HG03280 (cell line): ENCODE results near the gene RPS26.
"Not testable (repeated sequence)": the region's sequence is repeated elsewhere in the genome, so short reads cannot be mapped to it uniquely, and the experiment has no call there.

Source experiments
- ATAC-seq: cut with Tn5 transposase; IDR thresholded peaks from one replicate; pipeline ENCODE4 v1.9.1; 2021; ENCODE audit warnings: mild to moderate bottlenecking, moderate library complexity; ENCODE audit not compliant: unreplicated experiment

RPS26 gene

DNA sequence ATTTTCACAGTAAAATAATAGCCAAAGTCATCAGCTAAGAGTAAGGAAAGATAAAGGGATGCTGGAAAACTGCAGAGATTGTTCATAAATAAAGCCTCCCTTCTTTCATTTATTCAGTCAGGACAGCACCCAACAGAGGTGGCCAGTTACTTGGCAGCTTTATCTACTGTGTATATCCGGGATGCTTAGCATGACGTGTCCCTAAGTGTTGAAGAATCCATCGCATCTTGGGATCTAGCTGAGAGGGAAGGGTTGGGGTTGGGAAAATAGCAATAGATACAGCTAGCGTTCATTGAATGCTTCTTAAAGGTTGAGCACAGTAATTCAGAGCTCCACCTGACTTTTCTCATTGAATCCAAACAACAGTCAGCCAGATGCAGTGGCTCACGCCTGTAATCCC, 32.7 kb downstream of the RPS26 start:
- no peak for ATAC-seq

- ATAC-seq, result not testable (repeated sequence)
Measured at GRCh38 chr12:56077966-56078365, 36.2 kb downstream of the RPS26 start.

DNA sequence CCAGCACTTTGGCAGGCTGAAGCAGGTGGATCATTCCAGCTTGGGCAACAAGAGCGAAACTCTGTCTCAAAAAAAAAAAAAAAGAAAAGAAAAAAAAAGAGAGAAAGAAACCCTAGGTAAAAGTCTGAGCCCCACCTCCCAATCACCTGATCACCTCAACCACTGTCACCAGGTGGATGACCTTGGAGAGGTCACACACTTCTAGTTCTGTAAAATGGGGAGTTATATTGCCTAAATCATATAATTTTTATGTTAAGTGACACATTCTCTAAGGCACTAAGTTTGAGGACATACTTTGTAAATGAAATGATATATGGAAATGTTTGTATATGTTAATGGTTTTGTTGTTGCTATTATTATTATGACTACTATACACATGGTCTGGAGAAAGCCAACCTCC, 36.7 kb downstream of the RPS26 start:
- no peak for ATAC-seq

GRCh38 chr12:56078931-56079722, 37.4 kb downstream of the RPS26 start:
- peak; percentile 65 for ATAC-seq

DNA sequence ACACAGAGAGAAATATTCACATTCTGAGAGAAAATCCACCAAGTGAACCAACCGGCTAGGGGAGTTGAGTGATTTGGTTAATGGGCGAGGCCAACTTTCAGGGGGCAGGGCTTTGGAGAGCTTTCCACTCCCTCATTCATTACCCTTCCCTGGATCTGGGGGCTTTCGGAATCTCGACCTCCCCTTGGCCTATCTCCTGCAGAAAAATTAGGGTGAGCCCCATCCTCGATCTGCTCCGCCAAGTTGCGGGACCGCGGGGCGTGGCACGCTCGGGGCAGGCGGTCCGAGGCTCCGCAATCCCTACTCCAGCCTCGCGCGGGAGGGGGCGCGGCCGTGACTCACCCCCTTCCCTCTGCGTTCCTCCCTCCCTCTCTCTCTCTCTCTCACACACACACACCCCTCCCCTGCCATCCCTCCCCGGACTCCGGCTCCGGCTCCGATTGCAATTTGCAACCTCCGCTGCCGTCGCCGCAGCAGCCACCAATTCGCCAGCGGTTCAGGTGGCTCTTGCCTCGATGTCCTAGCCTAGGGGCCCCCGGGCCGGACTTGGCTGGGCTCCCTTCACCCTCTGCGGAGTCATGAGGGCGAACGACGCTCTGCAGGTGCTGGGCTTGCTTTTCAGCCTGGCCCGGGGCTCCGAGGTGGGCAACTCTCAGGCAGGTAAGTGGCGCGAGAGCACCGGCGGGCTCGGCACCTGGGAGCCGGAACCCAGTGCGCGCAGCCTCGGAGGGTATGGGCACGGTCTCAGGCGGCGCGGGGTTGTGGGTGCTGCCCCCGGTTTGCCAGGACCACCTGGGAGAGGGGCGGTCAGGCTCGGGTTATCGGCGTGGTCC, 38.2 kb downstream of the RPS26 start, which contains the start of gene ERBB3:
Gene ERBB3, plus strand, starts transcription at position 443 of the 833 bp plus-strand sequence. Its CDS starts 136 bp downstream, at position 579.
- ATAC-seq, result peak; percentile 25

GRCh38 chr12:56080556-56081138, 38.9 kb downstream of the RPS26 start:
- ATAC-seq, result no peak

GRCh38 chr12:56081393-56082347, 40.0 kb downstream of the RPS26 start:
- ATAC-seq, result no peak

DNA sequence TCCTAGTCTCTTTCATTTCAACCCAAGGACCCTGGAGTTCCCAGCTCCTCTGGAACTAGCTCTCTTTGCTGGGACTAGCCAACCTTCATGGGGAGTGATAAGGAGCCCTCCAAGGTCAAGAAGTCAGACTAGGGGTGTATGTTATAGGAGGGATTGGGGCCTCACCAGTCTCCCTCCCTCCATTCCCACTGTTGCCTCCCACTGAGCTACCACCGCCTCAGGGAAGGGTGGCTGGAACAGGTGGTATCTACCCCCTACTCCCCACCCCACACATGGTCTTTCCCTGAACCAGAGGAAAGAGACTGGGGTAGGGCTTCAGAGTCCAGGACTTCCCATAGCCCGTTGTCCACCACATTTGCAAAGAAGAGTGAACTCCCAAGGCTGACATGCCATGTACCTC, 40.7 kb downstream of the RPS26 start:
- no peak for ATAC-seq

DNA sequence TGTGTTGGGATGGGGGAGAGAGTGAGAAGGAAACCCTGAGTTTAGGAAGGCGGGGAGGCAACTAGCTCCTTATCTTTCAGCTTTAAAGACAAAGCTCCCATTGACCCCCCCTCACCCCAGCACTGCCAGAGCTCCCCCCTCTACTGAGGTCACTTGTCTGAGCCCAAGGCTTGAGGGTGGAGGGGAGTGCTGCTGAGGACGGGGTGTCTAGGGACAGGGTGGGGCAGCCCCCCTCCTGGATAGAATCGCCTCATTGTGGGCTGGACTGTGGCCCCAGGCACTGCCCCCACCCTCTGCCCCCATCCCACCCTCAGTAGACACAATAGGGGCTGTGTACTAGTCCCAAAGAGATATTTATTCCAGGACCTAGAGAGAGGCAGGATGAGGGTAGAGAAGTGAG, 41.2 kb downstream of the RPS26 start:
- no peak for ATAC-seq

GRCh38 chr12:56084958-56085543, 43.3 kb downstream of the RPS26 start:
- no peak for ATAC-seq

GRCh38 chr12:56086096-56086495, 44.4 kb downstream of the RPS26 start:
- ATAC-seq, result no peak

DNA sequence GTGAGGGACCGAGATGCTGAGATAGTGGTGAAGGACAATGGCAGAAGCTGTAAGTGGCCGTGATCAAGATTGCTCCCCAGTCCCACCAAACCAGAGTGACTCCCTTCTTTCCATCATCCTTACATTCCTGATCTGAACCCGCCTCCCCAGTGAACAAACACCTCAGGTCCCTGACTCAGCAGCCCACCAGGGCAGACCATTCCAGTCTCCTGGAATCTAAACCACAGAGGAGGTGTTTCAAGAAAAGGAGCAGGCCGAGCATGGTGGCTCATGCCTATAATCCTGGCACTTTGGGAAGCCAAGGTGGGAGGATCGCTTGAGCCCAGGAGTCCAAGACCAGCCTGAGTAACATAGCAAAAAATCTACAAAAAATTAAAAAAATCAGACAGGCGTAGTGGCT, 44.9 kb downstream of the RPS26 start:
- ATAC-seq, result no peak

DNA sequence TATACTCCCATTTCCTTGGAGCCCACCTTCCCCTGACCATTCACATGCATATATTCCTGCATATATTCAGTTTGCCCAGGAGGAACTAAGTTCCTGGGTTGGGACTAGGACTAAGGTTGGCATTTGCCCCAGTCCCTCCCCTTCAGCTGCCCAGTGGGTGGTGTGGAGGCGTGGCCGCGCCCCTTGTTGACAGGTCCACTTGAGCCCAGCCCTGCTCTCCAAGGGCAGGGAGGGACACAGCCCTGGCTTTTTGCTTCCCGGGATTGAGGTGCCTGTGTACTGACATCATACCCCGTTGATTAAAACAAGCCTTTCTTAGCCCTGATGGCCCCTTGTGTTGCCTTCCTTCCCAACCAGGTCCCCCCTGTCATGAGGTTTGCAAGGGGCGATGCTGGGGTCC, 45.5 kb downstream of the RPS26 start:
- no peak for ATAC-seq
